Middle frontal gyrus (tissue), 1 donor: ENCODE data around the gene SRCIN1.
"Not testable (repeated sequence)": the region's sequence is repeated elsewhere in the genome, so short reads cannot be mapped to it uniquely, and the experiment has no call there.

Source experiments
- DNase-seq: peaks from one replicate; pipeline ENCODE4 v3.0.0-alpha.2; 2015; ENCODE audit warnings: low spot score; ENCODE audit errors: extremely low spot score

SRCIN1 gene

DNA sequence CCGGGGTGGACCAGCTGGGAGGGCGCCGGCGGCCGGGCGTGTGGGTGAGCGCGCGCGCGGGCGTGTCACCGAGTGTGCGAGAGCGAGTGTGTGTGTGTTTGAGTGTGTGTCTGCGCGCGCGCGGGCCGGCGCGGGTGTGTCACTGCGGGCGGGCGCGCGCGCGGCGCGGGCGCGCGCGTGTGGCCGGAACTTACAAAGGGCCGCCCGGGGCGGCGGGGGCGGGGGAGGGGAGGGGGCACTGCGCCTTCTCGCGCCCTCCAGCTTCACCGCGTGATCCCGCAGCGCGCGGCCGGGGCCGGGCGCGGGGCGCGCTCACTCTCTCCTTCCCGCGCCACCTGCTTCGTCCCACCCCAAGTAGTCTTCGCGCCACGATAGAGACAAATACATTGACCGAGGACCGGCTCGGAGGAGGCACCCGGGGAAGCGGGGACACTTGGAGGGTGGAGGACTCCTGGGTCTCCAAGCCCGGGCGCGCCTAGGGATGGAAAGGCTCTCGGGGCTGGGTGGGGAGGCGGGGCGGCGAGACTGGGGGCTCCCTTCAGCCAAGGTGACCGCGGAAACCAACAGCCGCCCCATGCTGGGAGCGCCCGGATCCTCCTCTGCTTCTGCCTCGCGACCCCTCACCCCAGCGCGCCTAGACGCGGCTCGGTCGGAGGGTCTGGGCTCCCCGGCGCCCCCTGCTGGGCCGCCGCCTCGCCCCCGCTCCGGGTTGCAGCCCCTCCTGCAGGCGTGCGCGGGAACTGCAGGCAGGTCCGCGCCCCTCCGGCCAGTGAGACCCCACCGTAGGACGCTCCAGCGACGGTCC, at the start of gene SRCIN1:
SRCIN1 (minus strand) TSS at position 112 of the 805 bp plus-strand sequence. CDS start 247 bp downstream, outside the sequence.
- no peak for DNase-seq

DNA sequence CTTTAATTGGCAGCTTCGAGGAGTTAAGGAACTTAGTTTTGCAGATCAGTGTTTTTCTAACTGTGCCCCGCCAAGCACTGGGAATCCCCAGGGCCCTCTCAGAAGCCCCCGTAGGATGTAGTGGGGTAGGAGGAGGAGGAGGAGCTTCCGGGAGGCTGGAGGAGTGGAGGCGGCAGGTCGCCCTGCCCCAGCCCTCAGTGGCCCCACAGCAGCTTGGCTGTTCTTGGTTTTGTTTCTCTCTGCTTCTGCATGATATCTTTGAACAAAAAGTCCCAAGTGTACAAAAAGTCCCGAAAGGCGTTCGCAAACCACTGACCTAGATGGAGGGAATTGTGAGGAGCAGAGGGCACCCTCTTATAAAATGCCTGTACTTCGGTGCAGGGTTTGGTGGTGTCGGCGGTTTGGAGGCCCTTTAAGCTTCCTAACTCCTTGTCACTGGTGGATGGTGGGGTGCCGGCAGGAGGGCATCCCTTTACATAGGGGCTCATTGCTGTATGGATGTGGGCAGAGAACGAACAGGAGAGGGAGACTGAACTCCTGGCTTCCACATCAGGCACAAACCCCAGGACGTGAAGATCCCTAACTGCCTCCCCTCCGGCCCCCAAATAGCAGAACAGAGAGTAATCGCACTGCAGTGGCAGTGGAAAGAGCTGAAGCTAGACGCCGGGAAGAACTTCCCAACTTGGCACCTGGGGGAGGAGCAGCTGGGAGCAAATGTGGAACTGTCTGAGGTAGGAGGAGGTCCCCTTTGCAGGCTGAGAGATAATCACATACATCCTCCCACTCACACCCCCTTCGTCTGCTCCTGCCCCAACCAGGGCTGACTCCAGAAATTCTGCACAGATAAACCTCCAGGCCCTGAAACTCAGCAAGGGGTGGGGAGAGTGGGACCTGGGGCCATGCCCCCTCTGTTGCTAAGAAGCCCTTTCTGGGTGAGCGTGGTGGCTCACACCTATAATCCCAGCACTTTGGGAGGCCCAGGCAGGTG, 49.0 kb upstream of the SRCIN1 start:
- no peak for DNase-seq

DNA sequence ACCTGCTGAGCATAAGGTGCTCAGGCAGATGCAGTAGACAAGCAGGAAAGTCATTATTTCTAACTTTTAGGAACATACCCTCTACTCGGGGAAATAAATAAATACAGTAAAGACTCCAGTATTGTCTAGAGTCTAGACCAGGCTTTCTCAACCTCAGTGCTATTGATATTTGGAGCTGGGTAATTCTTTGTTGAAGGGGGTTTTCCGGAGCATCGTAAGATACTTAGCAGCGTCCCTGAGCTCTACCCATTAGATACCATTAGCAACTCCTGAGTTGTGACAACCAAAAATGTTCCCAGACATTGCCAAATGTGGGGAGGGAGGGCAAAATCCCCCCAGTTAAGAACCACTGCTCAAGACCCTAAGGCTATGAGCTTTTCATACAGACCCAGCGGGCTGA, 47.9 kb upstream of the SRCIN1 start:
- no peak for DNase-seq

GRCh38 chr17:38653230-38653629, 47.5 kb upstream of the SRCIN1 start:
- no peak for DNase-seq

- not testable (repeated sequence) for DNase-seq
These were observed 45.0 kb upstream of the SRCIN1 start for GRCh38 chr17:38650653-38651173.

DNA sequence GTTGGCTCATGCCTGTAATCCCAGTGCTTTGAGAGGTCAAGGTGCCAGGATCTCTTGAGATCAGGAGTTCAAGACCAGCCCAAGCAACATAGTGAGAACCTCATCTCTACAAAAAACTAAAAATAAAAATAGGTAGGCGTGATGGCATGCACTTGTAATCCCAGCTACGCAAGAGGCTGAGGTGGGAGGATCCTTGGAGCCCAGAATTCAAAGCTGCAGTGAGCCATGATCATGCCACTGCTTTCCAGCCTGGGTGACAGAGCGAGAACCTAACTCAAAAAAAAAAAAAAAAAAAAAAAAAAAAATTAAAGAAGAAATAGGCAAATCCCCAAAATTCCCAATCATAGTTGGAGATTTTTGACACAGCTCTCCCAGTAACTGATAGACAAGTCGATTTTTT, 32.2 kb upstream of the SRCIN1 start:
- DNase-seq, result no peak

- no peak for DNase-seq
These were observed 30.3 kb upstream of the SRCIN1 start for GRCh38 chr17:38636054-38636453.

DNA sequence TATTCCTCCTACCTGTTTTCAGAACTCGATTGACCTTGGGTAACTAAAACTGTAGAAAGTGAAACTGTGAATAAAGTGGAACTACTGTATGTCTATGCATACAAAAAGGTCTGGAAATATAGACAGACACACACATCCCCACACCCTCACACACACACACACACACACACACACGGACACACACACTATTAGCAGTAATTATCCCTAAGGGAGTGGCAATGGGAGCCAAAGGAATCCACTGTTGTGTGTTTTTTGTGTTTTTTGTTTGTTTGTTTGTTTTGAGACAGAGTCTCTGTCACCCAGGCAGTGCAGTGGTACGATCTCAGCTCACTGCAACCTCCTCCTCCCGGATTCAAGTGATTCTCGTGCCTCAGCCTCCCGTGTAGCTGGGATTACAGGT, 26.6 kb upstream of the SRCIN1 start:
- DNase-seq, result no peak

DNA sequence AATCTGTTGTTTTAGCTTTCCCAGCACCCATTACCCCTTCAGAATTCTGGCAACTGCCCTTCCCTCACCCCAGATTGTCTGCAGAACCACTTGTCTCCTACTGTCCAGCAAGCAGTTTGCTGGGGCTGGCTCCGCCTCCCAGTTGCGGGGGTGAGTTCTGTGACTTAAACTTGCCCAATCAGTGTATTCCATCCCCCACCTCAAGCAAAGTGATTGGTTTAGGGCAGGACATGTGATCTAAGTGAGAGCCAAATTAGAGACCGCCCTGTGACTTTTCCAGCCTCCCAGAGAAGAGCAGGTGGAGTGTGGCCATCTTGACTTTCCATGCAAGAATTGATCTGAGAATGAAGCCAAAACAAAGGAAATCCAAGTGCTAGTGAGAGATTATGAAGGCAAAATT, 22.7 kb upstream of the SRCIN1 start:
- DNase-seq, result no peak

DNA sequence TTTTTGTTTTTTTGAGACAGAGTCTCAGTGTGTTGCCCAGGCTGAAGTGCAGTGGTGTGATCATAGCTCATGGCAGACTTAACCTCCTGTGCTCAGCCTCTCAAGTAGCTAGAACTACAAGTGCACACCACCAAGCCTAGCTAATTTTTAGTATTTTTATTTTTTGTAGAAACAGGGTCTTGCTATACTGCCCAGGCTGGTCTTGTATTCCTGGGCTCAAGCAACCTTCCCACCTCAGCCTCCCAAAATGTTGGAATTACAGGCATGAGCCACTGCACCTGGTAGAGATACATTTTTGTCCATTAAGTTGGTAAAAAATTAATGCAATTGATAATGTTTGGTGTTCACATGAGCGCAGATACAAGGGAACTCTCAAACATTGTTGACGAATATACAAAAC, 22.2 kb upstream of the SRCIN1 start:
- no peak for DNase-seq

DNA sequence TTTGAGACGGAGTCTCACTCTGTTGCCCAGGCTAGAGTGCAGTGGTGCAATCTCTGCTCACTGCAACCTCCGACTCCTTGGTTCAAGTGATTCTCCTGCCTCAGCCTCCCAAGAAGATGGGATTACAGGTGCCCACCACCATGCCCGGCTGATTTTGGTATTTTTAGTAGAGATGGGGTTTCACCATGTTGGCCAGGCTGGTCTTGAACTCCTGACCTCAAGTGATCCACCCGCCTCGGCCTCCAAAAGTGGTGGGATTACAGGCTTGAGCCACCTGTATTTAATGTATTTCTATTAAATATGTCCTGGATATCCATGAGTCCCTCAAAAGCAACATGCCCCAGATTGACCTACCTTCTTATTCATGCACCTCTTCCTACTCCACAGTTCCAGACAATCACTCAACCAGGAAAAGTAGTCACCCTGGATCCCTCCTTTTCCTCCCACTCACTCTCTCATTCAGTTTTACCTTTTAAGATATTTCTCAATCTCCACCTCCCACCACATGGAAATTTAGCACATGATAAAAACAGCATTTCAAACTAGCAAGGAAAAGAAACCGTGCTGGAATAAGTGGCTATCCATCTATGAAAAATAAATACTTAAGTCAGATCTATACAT, 21.0 kb upstream of the SRCIN1 start:
- not testable (repeated sequence) for DNase-seq

- no peak for DNase-seq
These were observed 19.7 kb upstream of the SRCIN1 start for GRCh38 chr17:38625482-38625881.

GRCh38 chr17:38624782-38625355, 19.1 kb upstream of the SRCIN1 start:
- DNase-seq, result not testable (repeated sequence)

- DNase-seq, result no peak
These were observed 15.8 kb upstream of the SRCIN1 start for GRCh38 chr17:38621538-38621937.

DNA sequence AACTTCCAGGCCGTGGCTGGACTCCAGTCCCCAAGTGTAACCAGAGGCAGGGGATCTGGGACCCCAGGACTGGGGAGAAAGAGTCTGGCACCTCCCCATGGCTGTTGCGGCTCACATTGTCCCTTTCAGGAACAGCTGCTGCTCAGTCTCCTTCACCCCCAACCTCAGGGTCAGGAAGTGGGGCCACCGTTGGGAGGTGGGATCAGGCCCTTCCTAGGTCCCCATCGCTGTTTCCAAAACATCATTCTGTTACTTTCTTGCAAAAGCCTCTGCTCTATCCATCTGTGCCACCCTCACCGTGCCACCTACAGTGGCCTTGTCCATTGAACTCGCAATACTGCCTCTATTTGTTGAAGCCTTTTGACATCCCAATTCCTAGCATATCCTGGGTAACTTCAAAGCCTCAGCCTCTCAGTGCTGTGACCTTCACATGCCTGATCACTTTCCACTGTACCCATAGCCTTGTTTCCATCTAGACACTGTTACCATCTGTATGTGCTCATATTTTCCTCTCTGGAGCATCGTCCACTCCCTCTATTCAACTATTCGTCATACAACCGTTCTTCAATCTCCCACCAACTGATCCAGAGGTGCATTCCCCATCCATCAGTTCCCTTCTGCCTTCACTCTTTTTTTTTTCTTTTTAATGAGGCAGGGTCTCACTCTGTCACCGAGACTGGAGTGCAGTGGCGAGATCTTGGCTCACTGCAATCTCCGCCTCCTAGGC, 15.0 kb upstream of the SRCIN1 start:
- DNase-seq, result no peak

GRCh38 chr17:38619937-38620550, 14.3 kb upstream of the SRCIN1 start:
- no peak for DNase-seq

DNA sequence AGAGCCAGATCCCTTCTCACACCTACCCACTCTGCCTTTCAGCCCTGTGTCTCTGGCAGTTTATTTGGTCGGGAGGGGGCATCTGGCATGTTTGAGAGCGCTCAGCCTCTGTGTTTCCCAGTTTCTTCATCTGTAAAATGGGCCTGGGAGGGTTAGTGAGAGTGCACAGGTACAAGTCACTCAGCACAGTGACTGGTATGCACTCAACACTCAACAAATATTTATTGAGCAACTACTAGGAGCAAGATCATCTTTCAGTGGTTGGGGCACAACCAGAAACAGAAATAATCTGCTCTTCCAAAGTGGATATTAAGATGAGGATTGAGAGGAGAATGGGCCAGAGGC, 13.7 kb upstream of the SRCIN1 start:
- no peak for DNase-seq

DNA sequence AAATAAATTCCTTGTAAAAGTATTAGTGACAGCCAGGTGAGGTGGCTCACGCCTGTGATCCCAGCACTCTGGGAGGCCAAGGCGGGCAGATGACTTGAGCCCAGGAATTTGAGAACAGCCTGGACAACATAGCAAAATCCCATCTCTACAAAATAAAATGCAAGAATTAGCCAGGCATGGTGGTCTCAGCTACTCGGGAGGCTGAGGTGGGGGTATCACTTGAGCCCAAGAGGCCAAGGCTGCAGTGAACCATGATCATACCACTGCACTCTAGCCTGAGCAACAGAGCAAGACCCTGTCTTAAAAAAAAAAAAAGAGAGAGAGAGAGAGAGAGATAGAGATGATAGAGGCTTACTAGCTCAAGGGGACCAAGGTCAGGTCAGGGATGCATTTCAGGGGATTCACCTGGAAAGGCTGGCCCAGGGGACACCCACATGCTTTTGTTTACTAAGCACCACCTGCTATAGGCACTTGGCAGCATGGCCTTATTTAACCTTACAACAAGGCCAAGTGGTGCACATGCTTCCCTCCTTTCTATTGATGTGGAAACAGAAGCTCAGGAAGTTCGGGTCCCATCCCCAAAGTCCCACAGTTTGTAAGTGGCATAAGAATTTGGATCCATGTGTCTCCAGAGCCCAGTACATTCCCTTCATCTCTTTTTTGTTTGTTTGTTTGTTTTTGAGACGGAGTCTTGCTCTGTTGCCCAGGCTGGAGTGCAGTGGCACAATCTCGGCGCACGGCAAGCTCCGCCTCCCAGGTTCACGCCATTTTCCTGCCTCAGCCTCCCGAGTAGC, 12.4 kb upstream of the SRCIN1 start:
- DNase-seq, result no peak
